Trophoblast cell (in vitro differentiated cells and primary cell): ENCODE measurements around the gene SEMA7A.

ENCODE experiments used
- DNase-seq, 2 donors: peaks; one replicate each; pipeline ENCODE4 v3.0.0-alpha.2; 2016
- H2AFZ ChIP-seq: 2 replicates; pipeline ENCODE4 v1.6.1; 2013; ENCODE audit warnings: low read length, moderate library complexity, mild to moderate bottlenecking; ENCODE audit not compliant: insufficient read depth, poor library complexity
- H2AK5ac ChIP-seq: 2 replicates; pipeline ENCODE4 v1.6.1; 2013; ENCODE audit warnings: mild to moderate bottlenecking, low read length
- H2BK120ac ChIP-seq: 2 replicates; pipeline ENCODE4 v1.6.1; 2013; ENCODE audit warnings: low read length, mild to moderate bottlenecking, moderate library complexity; ENCODE audit not compliant: insufficient read depth, poor library complexity
- H2BK12ac ChIP-seq: 2 replicates; pipeline ENCODE4 v1.6.1; 2013; ENCODE audit warnings: mild to moderate bottlenecking, low read length, moderate library complexity
- H2BK5ac ChIP-seq: 2 replicates; pipeline ENCODE4 v1.6.1; 2013; ENCODE audit warnings: low read length, low read depth, moderate library complexity, mild to moderate bottlenecking; ENCODE audit not compliant: poor library complexity
- H3K14ac ChIP-seq: 2 replicates; pipeline ENCODE4 v1.6.1; 2013; ENCODE audit warnings: mild to moderate bottlenecking, low read length
- H3K18ac ChIP-seq: 2 replicates; pipeline ENCODE4 v1.6.1; 2013; ENCODE audit warnings: mild to moderate bottlenecking, low read length
- H3K23ac ChIP-seq: 2 replicates; pipeline ENCODE4 v1.6.1; 2013; ENCODE audit warnings: low read length
- H3K27ac ChIP-seq: 2 replicates; pipeline ENCODE4 v1.5.1; 2013; ENCODE audit warnings: low read depth, mild to moderate bottlenecking, inconsistent platforms, low read length, moderate library complexity
- H3K27me3 ChIP-seq: 2 replicates; pipeline ENCODE4 v1.6.1; 2013; ENCODE audit warnings: inconsistent platforms, mild to moderate bottlenecking, low read length, moderate library complexity; ENCODE audit not compliant: insufficient read depth
- H3K36me3 ChIP-seq, 2 experiments: 1 replicate in 1 of 2; 2 replicates in 1 of 2; pipeline ENCODE4 v1.6.1; 2013; ENCODE audit warnings: low read length in 2 of 2, mild to moderate bottlenecking in 2 of 2, moderate library complexity in 1 of 2; ENCODE audit not compliant: insufficient read depth in 2 of 2, control insufficient read depth in 1 of 2
- H3K4ac ChIP-seq: 2 replicates; pipeline ENCODE4 v1.6.1; 2013; ENCODE audit warnings: low read depth, mild to moderate bottlenecking, low read length, moderate library complexity
- H3K4me1 ChIP-seq, 2 experiments: 1 replicate in 1 of 2; 2 replicates in 1 of 2; pipeline ENCODE4 v1.6.1; 2013; ENCODE audit warnings: low read length in 2 of 2, mild to moderate bottlenecking in 2 of 2, moderate library complexity in 1 of 2; ENCODE audit not compliant: insufficient read depth in 2 of 2, control insufficient read depth in 1 of 2
- H3K4me2 ChIP-seq: 2 replicates; pipeline ENCODE4 v1.6.1; 2013; ENCODE audit warnings: inconsistent platforms, mild to moderate bottlenecking, low read length, moderate library complexity
- H3K4me3 ChIP-seq: 2 replicates; pipeline ENCODE4 v1.5.1; 2013; ENCODE audit warnings: mild to moderate bottlenecking, low read depth, low read length, inconsistent platforms
- H3K79me1 ChIP-seq: one replicate; pipeline ENCODE4 v1.6.1; 2013; ENCODE audit warnings: low read length
- H3K79me2 ChIP-seq: 2 replicates; pipeline ENCODE4 v1.6.1; 2013; ENCODE audit warnings: low read length, mild to moderate bottlenecking; ENCODE audit not compliant: control insufficient read depth, insufficient read depth, poor library complexity
- H3K9ac ChIP-seq: 2 replicates; pipeline ENCODE4 v1.6.1; 2013; ENCODE audit warnings: mild to moderate bottlenecking, low read length
- H3K9me3 ChIP-seq: 2 replicates; pipeline ENCODE4 v1.6.1; 2013; ENCODE audit warnings: low read depth, mild to moderate bottlenecking, control low read depth, inconsistent platforms, low read length; ENCODE audit not compliant: insufficient read depth
- H4K12ac ChIP-seq: 2 replicates; pipeline ENCODE4 v1.6.1; 2013; ENCODE audit warnings: low read depth, mild to moderate bottlenecking, low read length, moderate library complexity
- H4K8ac ChIP-seq: 2 replicates; pipeline ENCODE4 v1.6.1; 2013; ENCODE audit warnings: low read depth, mild to moderate bottlenecking, low read length, moderate library complexity
- H4K91ac ChIP-seq: one replicate; pipeline ENCODE4 v1.6.1; 2013; ENCODE audit warnings: low read depth, mild to moderate bottlenecking, low read length, moderate library complexity
- WGBS: extraction: QIAGEN DNeasy Blood & Tissue Kit; methylation state at CpG from one replicate; pipeline ENCODE4 v1.1.7; 2013; ENCODE audit warnings: missing lambda C conversion rate; ENCODE audit not compliant: insufficient read length, insufficient coverage; ENCODE audit errors: extremely low coverage; 5-methylcytosine and 5-hydroxymethylcytosine counted together

The SEMA7A gene

GRCh38 chr15:74464216-74464615, 30.5 kb upstream of the SEMA7A start:
- Histone ChIP-seq H4K12ac (no peak overlapping the region), H3K36me3 (peaks cover 3% of the 10 kb centered on the region in 2 experiments), H2BK12ac (no peak overlapping the region), H3K9me3 (no peaks in the 10 kb centered on the region), H3K9ac (no peak overlapping the region), H3K14ac (no peak overlapping the region), H3K27me3 (no peaks in the 10 kb centered on the region), H3K4me2 (no peak overlapping the region), H3K4ac (no peak overlapping the region), H2BK5ac (no peak overlapping the region), H3K18ac (no peak overlapping the region), H4K91ac (no peak overlapping the region), H3K79me2 (peaks cover 5% of the 10 kb centered on the region), H2BK120ac (no peak overlapping the region), H3K23ac (no peak overlapping the region), H3K4me3 (no peak overlapping the region), H3K4me1 (peaks cover 0 to 3% of the 10 kb centered on the region in 2 experiments), H2AFZ (no peak overlapping the region), H3K27ac (no peak overlapping the region), H4K8ac (no peak overlapping the region), H3K79me1 (peaks cover 6% of the 10 kb centered on the region), H2AK5ac (no peak overlapping the region)
- DNase-seq, result no peak
- no CpG with 5 or more reads among the region's 2 CpGs for WGBS

GRCh38 chr15:74463634-74464033, 29.9 kb upstream of the SEMA7A start:
- Histone ChIP-seq H3K79me1 (peaks cover 6% of the 10 kb centered on the region), H4K12ac (no peak overlapping the region), H3K36me3 (peaks cover 3% of the 10 kb centered on the region in 2 experiments), H2AK5ac (no peak overlapping the region), H3K9me3 (no peaks in the 10 kb centered on the region), H3K4ac (no peak overlapping the region), H3K79me2 (peaks cover 5% of the 10 kb centered on the region), H3K9ac (no peak overlapping the region), H3K4me1 (peaks cover 0 to 3% of the 10 kb centered on the region in 2 experiments), H2AFZ (no peak overlapping the region), H3K4me2 (no peak overlapping the region), H3K4me3 (no peak overlapping the region), H4K91ac (no peak overlapping the region), H3K18ac (no peak overlapping the region), H3K27ac (no peak overlapping the region), H3K14ac (no peak overlapping the region), H2BK5ac (no peak overlapping the region), H2BK120ac (no peak overlapping the region), H2BK12ac (no peak overlapping the region), H3K23ac (no peak overlapping the region), H3K27me3 (no peaks in the 10 kb centered on the region), H4K8ac (no peak overlapping the region)
- DNase-seq, result no peak

- no CpG with 5 or more reads among the region's 8 CpGs for WGBS
- Histone ChIP-seq H2AK5ac (no peak overlapping the region), H4K8ac (no peak overlapping the region), H3K9me3 (no peaks in the 10 kb centered on the region), H3K4me1 (peaks cover 0 to 3% of the 10 kb centered on the region in 2 experiments), H2AFZ (no peak overlapping the region), H3K14ac (no peak overlapping the region), H3K9ac (no peak overlapping the region), H2BK120ac (no peak overlapping the region), H4K12ac (no peak overlapping the region), H3K4me2 (peak overlapping the region; percentile 91), H3K18ac (no peak overlapping the region), H3K79me1 (peaks cover 6% of the 10 kb centered on the region), H2BK12ac (no peak overlapping the region), H3K36me3 (peaks cover 4 to 5% of the 10 kb centered on the region in 2 experiments), H3K4me3 (no peak overlapping the region), H3K23ac (no peak overlapping the region), H3K4ac (no peak overlapping the region), H3K27me3 (no peaks in the 10 kb centered on the region), H2BK5ac (no peak overlapping the region), H3K79me2 (peaks cover 5% of the 10 kb centered on the region), H3K27ac (peak overlapping the region; percentile 95), H4K91ac (no peak overlapping the region)
- DNase-seq, result peak in 1 of 2 donors; percentile 28
These were observed 28.2 kb upstream of the SEMA7A start for GRCh38 chr15:74461847-74462511.

GRCh38 chr15:74460871-74461846, 27.4 kb upstream of the SEMA7A start, which contains the start of gene UBL7:
TSS of gene UBL7 (minus strand) at chr15:74461160. CDS start at chr15:74458867, 2,293 bp downstream.
- Histone ChIP-seq H3K79me1 (peaks cover 6% of the 10 kb centered on the region), H3K4ac (peak within 1 kb of the TSS; percentile 73), H2AFZ (peak within 1 kb of the TSS; percentile 80), H3K4me3 (peak within 1 kb of the TSS; percentile 86), H3K14ac (peak within 1 kb of the TSS; percentile 78), H3K9me3 (no peaks in the 10 kb centered on the region), H3K27me3 (no peaks in the 10 kb centered on the region), H3K36me3 (peaks cover 5 to 7% of the 10 kb centered on the region in 2 experiments), H3K4me1 (peaks cover 0 to 3% of the 10 kb centered on the region in 2 experiments), H3K79me2 (peaks cover 5% of the 10 kb centered on the region), H4K12ac (peak within 1 kb of the TSS; percentile 84), H4K8ac (peak within 1 kb of the TSS; percentile 93), H3K23ac (no peak within 1 kb of the TSS), H2AK5ac (no peak within 1 kb of the TSS), H2BK120ac (peak within 1 kb of the TSS; percentile 77), H2BK5ac (peak within 1 kb of the TSS; percentile 90), H3K4me2 (peak within 1 kb of the TSS; percentile 91), H3K18ac (peak within 1 kb of the TSS; percentile 86), H4K91ac (peak within 1 kb of the TSS; percentile 87), H3K27ac (peak within 1 kb of the TSS; percentile 95), H3K9ac (peak within 1 kb of the TSS; percentile 88), H2BK12ac (peak within 1 kb of the TSS; percentile 12)
- DNase-seq, result peak; percentile 97 to 98
- no CpG with 5 or more reads among the region's 54 CpGs for WGBS
